HG02943 (cell line): ENCODE data around the gene PACSIN2.

ENCODE experiments used
- ATAC-seq: cut with Tn5 transposase; IDR thresholded peaks from one replicate; pipeline ENCODE4 v1.9.1; 2021; ENCODE audit warnings: mild to moderate bottlenecking, low read depth, moderate library complexity; ENCODE audit not compliant: unreplicated experiment

The PACSIN2 gene

DNA sequence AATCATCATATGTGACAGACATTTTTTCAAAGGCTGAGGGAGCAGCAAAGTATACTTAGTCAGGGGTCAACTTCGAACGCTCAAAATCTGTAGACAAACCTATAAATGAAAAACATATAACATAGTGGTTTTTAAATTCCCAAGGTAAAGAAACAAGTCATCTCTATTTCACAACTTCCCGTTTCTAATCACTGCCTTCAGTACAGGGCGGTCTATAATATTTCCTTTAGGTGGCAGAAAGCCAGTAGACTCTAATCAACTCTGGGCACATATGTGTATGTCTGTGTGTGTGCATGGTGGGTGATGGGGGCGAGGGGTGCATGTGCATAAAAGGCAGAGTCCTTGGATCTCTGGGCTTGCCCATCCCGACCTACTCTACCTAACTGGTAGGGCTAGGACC lies 102.9 kb downstream of the PACSIN2 start:
- ATAC-seq, result no peak

DNA sequence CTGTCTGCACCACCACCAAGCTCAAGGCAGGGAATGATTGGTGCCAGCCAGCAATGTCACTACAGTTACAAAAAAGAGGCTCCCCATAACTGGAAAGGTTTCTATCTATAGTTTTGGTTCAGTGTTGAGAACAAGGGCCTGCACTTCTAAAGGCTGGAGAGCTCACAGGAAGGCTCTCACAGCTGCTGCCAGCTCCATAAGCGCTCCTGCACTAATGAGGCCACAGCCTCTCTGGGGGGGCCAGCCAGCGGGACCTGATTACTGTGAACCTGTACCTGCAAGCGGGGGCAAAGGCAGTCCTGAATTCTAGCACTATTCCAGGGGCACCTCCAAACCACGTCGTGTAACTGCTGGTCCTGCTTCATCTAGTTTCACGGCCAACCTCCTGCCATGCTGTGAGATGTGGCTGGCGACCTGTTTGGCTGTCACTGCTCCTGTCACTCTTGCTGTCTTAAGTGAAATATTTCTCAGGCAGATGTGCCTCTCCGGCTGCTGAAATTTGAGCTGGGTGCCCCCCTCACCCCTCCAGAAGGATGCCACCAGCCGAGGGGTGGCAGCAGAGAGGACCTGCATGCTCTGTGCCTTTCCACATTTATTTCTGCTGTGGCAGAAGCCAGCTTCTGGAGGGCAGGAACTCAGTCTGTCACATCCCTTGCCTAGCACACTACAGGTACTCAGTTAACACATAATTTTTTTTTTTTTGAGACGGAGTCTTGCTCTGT lies 104.6 kb downstream of the PACSIN2 start:
- ATAC-seq, result no peak

DNA sequence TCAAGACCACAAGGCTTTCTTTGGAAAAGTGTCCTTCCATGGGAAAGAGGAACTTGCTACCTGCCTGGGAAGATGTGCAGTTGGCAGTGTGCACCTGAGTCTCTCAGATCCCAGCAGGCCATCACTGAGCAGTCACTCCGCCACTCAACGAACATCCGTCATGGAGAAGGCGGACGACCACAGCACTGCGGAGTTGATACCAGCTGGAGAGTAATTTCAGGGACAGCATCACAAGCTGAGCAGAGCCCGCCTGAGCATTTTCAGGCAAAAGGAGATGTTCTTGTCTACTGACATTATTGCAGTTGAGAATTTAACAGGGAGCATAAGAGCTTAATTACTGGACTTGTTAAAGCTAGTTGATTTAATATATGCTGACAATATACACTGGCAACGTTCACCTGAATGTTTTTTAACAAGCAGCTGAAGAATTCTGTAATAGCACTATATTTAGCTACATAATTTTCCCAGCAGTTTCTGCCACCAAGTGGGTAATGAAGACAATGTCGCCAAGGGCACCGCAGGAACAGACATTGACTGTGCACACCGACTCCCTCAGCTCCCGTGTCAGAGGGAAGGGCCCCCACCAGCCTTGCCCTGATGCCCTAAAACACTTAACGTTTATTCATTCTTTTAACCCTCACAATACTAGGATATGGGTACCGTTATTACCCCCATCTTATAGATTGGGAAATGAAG lies 105.4 kb downstream of the PACSIN2 start:
- ATAC-seq, result no peak

DNA sequence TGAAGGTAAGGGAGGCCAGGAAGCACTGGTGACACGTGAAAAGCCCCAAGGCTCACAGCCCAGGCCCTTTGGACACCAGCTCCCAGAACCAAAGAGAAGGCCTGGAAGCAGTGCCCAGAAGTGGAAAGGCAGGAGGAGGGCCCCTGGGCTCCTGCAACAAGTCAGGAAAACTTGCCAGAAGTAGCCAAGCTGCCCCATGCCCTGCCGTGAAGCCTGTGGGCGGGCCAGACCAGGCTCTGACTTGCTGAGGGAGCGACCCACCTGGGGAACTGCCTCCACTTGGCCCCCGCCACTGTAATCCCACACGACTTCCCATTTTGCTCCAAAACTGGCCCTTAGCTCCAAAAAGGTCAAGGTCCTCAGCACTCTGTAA lies 106.6 kb downstream of the PACSIN2 start:
- no peak for ATAC-seq

DNA sequence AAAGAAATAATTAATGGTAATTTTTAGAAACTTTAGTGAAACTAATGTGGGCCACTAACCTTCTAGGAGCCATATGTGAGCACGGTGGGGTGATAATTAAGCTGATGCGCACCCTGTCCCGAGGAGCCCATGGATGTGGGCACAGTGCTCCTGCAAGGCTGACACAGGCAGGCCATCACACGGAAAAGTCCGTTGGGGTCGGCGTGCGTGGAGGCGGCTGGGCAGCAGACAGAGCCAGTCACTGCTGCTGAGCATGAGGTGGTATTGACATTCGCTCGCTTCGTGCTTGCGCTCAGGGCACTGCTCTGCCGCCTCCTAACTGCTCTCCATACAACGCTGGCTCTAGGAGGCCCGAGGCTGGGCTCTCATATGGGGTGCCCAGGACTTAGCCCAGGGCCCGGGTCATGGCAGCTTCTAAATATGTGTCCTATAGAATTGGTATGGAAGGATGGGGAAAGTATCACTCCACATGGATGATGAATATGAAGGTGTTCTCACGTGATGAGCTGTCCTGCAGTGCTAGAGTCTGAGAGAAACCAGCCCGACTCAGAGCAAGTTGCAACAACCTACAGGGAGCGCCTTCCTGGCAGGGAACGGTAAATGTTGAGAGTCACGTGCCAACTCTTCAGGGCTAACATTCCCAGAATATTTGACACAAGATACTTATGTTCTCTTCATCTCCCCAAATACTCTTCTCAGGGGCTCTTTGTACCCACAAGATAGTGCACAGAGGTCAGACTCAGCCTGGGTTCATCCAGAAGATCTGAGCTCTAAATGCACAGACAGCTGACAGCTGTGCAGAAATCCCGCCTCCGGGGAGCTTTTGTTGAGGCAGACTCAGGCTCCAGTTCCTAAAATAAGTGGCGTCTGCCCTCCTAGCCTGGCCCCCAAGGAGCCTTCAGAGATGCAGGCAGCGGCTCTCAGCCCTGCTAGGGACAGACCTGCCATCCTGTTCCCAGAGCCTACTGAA lies 107.3 kb downstream of the PACSIN2 start:
- ATAC-seq, result no peak

DNA sequence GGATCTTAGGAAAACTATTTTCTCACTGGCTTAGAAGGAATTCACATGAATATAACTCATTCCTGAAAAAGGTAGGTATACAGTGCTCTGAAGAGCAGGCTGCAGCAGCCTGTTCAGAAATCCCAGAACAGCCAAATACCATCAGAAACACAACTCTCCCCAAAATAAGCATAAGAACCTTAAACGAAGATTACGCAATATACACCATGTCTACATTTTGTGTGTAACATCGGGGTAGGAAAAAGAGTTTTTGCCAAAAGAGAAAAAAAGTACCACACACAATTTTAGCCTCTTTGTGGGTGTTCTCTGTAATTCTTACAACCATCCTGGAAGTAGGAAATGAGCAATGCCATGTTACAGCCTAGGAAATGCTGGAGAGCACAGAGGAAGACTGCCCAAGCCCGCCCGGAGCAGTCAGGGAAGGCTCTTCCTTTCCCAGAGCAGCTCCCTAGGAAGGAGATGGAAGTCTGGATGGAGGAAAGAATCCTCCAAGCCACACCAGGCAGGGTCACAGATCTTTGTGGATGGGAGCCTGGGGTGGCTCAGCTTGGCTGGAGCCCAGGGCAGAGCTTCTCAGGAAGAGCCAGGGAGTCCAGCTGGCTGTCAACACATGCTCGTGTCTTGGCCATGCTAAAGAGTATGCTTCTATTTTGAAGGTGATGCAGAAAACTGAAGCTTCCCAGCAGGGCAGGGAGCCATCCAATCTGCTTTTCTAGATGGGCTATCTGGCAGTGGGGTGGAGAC lies 108.2 kb downstream of the PACSIN2 start:
- ATAC-seq, result no peak

DNA sequence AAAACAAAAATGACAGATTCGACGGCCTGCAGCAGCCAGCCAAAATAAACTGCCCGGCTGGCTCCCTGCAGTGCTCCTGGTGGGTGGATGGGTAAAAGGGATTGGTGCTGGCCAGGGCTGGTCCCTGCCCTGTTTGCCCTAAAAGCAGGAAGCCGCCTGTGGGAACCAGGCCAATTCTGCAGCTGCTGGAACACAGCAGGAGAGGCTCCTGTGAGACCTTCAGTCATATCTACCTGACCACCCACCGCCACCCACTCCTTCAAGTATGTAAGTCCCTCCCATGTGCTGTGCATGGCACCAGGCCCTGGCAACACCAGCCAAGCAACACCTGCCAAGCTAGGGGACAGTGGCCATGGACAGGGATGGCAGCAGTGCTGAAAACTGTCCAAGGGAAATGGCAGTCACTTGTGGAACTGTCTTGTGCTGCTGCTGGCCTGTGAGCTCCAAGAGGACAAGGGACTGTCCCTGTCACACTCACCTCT lies 109.2 kb downstream of the PACSIN2 start:
- no peak for ATAC-seq

DNA sequence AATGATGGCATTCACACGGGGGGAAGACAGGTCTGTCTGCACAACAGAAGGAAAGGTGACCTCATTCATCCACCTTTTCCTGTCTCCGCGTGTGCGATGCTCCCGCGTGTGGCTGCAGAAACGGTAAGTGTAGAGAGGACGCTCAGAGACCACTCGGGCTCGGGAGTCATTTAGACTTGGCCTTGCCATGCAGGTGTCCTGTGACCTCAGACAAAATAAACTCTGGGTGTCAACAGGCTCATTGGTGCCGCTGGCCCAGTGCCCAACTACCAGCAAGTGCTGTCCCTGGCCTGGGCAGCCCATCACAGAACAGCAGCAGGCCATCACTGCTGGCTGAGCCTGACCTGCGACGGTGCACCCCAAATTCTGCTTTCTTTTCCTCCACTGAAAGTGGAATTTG lies 109.7 kb downstream of the PACSIN2 start:
- no peak for ATAC-seq

DNA sequence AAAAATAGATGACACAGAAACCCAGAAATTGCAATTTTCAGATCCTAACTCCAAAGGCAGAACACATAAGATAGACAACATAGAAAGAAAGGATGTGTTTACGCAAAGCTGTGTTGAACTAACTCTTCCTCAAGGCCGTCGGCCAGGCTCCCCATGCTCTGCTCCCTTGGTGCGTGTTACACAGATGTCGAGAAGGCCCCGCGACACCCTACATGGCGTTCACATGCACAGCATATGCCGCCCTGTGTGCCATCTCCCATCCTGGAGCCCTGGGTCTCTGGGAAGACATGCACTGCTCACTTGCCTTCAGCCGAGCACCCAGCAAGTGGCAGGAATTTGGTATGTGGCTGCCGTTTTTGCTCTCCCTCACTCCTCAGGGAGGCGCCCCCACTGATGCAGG lies 110.9 kb downstream of the PACSIN2 start:
- no peak for ATAC-seq

DNA sequence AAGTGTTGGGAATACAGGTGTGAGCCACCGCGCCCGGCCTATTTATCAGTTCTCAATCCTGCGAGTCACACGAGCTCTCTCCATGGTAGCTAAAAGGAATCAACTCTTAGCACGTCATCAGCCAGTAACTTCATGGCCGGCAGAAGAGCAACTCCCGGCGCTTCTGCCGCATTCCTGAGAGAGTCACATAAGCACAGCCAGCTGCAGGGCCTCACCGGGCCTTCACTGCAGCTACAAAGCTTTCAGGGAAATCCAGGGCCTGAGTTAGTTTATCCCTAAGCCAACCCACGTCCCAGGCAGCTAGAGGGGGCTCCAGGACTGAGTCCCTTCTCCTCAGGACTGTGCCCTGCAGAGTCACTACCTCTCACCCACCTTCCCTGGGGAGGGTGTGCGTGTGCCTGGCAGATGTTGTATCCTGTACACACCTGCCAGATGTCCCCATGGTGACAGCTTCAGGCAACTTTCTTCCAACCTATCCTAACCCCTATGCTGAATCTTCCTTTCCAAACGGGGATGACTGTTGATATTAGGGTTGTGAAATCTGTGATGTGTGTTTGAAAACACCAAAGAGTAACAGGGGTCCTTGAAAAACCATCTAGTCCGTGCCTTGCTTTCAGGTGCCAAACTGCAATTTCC lies 112.0 kb downstream of the PACSIN2 start:
- ATAC-seq, result no peak

DNA sequence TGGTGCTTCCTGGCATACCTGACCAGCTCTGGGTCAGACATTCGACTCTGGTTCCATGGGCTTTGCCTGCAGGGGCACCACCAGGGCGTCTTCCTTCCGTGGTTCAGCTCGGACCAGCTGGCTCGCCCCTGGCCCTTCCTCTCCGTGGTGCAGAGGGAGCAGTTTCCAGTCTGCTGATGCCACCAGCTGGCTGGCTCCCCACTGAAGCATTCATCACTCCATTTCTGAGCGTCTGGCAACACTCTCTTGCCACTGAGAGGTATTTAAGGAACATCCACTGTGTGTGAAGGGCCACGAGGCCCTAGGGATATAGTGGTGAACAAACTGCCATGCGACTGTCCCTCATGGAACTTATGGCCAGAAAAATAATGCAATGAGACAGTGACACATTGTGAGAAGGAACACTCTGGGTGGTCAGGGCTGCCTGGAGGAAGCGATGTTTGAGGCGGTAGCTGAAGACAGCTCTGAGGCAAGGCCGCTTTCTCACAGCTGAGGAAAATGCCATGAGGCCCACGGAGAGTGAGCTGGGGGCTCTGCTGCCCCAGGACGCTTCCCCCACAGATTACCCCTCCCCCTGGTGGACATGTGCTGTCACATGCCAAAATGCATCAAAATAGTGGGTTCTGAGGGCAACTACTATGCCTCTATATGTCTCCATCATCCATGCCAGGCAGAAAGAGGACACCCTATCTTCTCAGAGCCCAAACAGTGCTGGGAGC lies 113.0 kb downstream of the PACSIN2 start:
- ATAC-seq, result no peak

DNA sequence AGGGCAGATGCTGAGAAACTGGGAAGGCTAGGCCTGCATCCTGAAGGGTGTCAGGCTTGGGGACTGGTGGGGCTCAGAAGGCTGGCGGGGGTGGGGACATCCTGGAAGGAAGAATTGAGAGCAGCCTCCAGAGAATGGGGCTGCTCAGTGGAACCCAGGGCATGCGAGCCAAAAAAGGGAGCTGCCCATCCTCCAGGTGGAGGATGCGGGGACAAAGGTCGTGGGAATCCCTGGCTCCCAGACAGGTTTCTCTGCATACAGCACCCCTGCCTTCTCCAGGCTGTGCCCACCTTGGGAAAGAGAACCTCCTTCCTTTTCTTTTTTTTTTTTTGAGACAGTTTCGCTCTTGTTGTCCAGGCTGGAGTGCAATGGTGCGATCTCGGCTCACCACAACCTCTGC lies 117.0 kb downstream of the PACSIN2 start:
- ATAC-seq, result no peak

DNA sequence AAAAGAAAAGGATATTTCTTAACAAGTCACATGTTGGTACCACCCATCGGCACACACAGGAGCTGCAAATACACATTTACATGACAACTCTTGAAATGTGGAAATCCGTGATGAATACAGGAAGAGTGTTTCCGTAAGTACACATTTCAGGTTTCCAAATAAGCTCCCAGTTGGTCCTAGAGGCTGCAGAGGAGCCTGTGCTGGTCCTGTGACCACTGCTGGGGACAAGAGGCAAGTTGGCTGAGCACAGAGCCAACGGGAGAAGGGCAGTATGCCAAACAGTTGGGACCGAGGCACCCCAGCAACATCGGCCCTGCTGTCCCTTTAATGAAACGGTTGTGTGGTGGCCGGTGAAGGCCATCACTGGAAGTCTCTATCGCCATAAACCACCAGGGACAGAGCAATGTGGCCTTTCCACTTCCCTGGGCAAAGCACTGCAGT lies 119.4 kb downstream of the PACSIN2 start:
- no peak for ATAC-seq

DNA sequence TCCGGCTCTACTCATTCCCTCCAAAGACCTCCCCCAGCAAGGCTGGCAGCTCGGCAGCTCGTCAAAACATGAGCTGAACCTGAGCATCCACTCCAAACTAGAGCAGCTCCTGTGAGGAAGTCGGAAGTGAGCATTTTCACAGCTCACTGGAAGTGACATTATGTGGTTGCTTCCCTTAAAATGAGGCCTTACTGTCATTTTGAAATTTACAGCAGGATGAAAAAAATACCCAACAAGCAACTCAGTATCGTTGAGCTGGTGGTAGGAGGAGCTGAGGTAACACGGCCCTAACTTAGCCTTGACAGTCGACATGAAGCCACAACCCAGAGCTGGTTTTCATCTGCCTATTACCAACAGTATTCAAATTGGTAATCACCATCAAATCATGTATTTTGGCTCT lies 119.9 kb downstream of the PACSIN2 start:
- ATAC-seq, result no peak

DNA sequence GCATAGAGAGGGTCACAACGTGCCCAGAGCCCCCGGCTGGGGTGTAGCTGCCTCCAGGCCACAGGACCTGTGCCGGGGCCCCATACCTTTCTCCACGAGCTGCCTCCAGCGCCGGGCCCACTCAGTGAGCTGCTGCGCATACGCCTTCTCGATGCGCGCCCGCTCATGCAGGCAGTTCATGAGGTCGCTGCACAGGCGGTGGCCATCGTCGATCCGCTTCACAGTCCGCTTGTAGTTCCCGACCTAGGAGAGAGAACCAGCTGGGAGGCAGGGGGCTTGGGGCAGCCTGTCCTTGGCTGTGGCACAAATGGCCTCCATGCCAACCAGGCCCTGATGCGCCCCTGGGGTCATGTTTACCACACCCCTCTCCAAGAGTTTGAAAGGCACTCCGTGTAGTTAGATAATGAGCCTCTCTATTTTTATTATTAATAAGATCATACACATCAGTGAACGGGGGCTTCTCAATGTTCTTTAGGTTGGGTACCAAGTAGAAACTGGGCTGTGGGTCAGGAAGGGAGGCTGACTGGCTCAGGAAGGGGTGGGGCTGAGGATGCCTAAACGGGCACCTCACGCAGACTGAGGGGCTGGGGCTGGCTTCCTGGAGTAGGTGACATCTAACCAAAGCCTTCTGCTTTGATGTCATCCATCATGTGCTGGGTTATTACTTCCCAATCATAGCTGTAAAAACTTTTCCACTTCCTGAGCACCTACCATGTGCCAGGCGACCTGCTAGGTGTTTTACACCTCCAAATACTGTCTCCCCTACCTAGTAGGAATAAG lies 121.4 kb downstream of the PACSIN2 start:
- no peak for ATAC-seq

DNA sequence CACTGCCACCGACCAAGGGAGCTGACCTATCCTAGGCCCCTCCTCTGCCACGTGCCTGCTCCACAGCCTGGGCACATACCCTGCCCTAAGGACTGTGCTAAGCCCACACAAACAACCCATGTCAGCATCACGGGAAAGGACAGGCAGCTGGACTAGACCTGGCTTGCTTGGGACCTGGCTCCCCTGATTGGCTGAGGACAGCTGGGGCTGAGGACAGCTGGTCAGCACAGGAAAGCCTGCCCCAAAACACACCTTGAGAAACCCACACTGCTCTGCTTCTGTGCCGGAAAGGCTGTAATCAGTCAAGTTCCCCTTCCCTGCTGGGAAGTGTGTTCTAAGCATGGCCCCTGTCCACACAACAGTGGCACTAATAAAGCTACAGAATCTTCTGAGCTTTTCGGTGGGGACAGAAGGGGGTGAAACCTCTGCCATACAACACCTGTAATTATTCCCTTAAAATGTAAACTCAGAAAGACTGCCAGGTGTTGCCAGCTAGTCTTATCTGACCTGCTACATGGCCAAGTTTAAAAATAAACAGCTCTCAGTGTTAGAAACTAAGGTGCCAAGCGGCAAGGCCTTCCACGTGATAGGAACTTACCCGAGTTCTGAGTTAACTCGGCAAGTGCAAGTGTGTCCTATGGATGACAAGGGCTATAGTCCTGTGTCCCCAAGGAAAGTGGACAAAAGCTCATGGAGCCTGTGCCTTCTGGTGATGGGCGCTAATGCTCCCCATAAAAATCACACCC lies 122.2 kb downstream of the PACSIN2 start:
- no peak for ATAC-seq

DNA sequence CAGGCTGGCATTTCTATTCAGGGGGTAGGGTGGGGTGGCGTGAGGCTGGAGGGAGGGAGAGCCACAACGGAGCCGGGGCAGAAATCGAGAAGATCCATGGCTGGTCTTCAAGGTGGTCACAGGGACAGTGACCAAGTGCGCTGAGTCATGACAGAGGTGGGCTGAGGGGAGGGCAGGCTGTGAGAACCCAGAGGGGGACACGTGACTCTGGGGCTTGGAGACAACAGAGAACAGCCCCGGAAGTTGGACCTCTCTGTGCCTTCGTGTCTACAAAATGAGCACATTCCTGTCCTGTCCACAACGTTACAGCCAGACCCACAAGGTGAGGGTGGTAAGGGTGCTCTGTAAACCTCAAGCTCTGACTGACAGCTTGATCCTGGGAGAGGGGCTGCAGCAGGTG lies 122.8 kb downstream of the PACSIN2 start:
- no peak for ATAC-seq

DNA sequence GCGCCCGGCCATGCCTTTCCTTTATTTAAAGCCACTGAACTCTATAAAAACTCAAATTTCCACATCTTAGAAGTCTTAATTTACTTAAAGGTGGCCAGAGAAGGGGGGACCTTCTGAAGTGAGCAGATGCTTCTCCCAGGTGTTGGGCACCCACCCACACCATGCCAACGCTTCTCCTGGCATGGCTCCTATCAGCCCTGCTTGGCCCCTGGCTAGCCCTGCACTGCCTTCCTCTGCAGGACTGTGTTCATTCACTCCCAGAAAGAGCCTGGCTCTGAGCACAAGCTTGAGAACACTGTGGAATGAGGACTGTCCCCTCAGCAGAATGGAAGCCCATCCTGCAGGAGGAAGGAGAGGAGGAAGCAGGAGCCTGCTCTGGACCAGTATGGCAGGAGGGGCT lies 123.3 kb downstream of the PACSIN2 start:
- ATAC-seq, result no peak
